Measurements from ENCODE around the gene COL27A1.

GRCh38 chr9:114349713-114350480, 194.6 kb downstream of the COL27A1 start:
- TF ChIP-seq, protein P1, sequence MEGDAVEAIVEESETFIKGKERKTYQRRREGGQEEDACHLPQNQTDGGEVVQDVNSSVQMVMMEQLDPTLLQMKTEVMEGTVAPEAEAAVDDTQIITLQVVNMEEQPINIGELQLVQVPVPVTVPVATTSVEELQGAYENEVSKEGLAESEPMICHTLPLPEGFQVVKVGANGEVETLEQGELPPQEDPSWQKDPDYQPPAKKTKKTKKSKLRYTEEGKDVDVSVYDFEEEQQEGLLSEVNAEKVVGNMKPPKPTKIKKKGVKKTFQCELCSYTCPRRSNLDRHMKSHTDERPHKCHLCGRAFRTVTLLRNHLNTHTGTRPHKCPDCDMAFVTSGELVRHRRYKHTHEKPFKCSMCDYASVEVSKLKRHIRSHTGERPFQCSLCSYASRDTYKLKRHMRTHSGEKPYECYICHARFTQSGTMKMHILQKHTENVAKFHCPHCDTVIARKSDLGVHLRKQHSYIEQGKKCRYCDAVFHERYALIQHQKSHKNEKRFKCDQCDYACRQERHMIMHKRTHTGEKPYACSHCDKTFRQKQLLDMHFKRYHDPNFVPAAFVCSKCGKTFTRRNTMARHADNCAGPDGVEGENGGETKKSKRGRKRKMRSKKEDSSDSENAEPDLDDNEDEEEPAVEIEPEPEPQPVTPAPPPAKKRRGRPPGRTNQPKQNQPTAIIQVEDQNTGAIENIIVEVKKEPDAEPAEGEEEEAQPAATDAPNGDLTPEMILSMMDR (conservative IDR thresholded peaks at IDR 0.05; ENCODE audit: low read depth, low read length): no peak
- no peak for TF ChIP-seq EZH2 (IDR thresholded peaks at IDR 0.05; ENCODE audit: borderline replicate concordance, low read depth, low read length, poor library complexity, severe bottlenecking)

All from A673 (cell line).